Type B pancreatic cell (in vitro differentiated cells): ENCODE results near the gene ZFP62. TPM values are rescaled to one million over a fixed set of nuclear protein-coding genes. Genes with fewer than 3 reads are reported as not detected.

Source experiments
- DNase-seq: peaks from one replicate; pipeline ENCODE4 v3.0.0; 2021; ENCODE audit warnings: mixed read lengths; ENCODE audit not compliant: unreplicated experiment; ENCODE audit errors: extremely low spot score
- H3K27ac Mint-ChIP-seq: 2 replicates; pipeline ENCODE4 v1.8.0; 2021; ENCODE audit warnings: mild to moderate bottlenecking, mixed read lengths
- H3K27me3 Mint-ChIP-seq: 2 replicates; pipeline ENCODE4 v1.8.0; 2021; ENCODE audit warnings: mixed read lengths
- H3K36me3 Mint-ChIP-seq: 2 replicates; pipeline ENCODE4 v1.8.0; 2021; ENCODE audit warnings: mixed read lengths
- H3K4me1 Mint-ChIP-seq: one replicate; pipeline ENCODE4 v1.8.0; 2021; ENCODE audit warnings: mixed read lengths; ENCODE audit not compliant: unreplicated experiment
- H3K4me3 Mint-ChIP-seq: 2 replicates; pipeline ENCODE4 v1.8.0; 2021; ENCODE audit warnings: mild to moderate bottlenecking, mixed read lengths
- H3K9me3 Mint-ChIP-seq: 2 replicates; pipeline ENCODE4 v1.8.0; 2021; ENCODE audit warnings: mixed read lengths
- total RNA-seq: library from RNA; stranded (reverse); gene quantifications from 2 replicates; pipeline ENCODE4 v1.2.1, GENCODE V29; 2021; ENCODE audit warnings: low replicate concordance
- TF ChIP-seq, protein P1 (sequence below): fragments of 200-600 bp; sonication (generic); conservative IDR thresholded peaks from 2 replicates; pipeline ENCODE4 v1.5.0; 2021; ENCODE audit warnings: antibody characterized with exemption, mild to moderate bottlenecking

Gene ZFP62
- total RNA-seq, 1 donor from 2014 or later: 49.8 TPM

DNA sequence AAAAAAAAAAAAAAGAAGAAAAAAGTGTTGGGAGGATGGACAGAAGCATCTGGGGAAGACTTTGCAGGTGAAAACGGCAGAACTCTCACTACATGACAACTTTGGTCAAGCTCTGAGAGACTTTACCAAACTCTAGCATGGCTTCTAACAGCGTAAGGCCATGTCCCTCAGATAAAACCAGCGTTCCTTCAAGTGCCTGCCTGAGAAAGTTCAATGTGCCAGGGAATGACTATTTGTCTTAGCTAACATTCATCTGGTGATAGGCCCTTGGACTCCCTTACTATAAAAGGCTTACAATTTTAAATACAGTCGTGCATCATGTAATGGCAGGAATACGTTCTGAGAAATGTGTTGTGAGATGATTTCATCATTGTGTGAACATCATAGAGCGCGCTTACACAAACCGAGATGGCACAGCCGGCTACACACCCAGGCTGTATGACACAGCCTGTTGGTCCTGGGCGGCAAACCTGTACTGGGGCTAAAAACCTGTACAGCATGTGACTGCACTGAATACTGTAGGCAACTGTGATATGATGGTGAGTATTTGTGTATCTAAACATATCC lies 14.9 kb upstream of the ZFP62 start:
- Mint-ChIP-seq H3K27ac (no peak overlapping the region), H3K4me3 (no peak overlapping the region), H3K4me1 (peaks cover 5% of the 10 kb centered on the region), H3K27me3 (peaks cover 34% of the 10 kb centered on the region), H3K36me3 (no peaks in the 10 kb centered on the region), H3K9me3 (no peaks in the 10 kb centered on the region)
- no peak for DNase-seq
- TF ChIP-seq, protein P1, sequence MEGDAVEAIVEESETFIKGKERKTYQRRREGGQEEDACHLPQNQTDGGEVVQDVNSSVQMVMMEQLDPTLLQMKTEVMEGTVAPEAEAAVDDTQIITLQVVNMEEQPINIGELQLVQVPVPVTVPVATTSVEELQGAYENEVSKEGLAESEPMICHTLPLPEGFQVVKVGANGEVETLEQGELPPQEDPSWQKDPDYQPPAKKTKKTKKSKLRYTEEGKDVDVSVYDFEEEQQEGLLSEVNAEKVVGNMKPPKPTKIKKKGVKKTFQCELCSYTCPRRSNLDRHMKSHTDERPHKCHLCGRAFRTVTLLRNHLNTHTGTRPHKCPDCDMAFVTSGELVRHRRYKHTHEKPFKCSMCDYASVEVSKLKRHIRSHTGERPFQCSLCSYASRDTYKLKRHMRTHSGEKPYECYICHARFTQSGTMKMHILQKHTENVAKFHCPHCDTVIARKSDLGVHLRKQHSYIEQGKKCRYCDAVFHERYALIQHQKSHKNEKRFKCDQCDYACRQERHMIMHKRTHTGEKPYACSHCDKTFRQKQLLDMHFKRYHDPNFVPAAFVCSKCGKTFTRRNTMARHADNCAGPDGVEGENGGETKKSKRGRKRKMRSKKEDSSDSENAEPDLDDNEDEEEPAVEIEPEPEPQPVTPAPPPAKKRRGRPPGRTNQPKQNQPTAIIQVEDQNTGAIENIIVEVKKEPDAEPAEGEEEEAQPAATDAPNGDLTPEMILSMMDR: no peak

DNA sequence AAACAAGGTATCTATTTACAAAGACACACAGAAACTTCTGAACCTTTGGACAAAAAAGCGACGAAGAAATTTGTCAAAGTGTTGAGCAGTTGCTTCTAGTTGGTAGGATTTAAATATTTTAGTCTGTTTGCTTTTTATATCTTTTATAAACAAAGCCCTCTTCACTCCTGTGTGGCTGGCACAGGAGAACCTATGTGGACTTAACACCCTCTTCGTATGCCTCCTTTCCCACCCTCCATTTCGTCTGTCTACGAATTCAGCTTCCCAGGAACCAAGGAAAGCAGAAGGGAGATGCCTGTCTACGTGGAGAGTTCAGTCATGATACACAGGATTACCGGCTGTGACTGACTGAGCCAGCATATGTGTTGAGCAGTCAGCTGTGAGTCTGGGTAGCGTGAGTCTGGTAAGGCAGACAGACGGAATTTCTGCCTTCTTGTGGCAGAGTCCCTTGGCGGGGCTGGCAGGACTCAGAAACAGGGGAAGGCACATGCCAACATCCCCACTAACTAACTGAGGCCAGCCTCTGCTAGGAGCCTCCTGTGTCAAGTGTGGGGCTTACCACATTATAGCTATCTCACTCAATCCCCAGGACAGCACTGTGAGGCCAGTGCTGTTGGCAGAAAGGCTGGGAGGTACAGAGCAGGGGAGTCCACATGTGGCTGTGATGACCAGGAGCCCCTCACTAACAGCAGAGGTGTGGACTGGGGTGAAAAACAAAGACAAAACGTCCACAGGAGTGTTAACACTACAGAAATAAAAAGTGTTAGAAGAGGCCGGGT lies 13.9 kb upstream of the ZFP62 start:
- peaks cover 34% of the 10 kb centered on the region for H3K27me3 Mint-ChIP-seq
- no peak overlapping the region for H3K27ac Mint-ChIP-seq
- H3K36me3 Mint-ChIP-seq: no peaks in the 10 kb centered on the region
- no peak for DNase-seq
- H3K4me3 Mint-ChIP-seq: no peak overlapping the region
- TF ChIP-seq, protein P1: no peak
- no peaks in the 10 kb centered on the region for H3K9me3 Mint-ChIP-seq
- peaks cover 5% of the 10 kb centered on the region for H3K4me1 Mint-ChIP-seq

DNA sequence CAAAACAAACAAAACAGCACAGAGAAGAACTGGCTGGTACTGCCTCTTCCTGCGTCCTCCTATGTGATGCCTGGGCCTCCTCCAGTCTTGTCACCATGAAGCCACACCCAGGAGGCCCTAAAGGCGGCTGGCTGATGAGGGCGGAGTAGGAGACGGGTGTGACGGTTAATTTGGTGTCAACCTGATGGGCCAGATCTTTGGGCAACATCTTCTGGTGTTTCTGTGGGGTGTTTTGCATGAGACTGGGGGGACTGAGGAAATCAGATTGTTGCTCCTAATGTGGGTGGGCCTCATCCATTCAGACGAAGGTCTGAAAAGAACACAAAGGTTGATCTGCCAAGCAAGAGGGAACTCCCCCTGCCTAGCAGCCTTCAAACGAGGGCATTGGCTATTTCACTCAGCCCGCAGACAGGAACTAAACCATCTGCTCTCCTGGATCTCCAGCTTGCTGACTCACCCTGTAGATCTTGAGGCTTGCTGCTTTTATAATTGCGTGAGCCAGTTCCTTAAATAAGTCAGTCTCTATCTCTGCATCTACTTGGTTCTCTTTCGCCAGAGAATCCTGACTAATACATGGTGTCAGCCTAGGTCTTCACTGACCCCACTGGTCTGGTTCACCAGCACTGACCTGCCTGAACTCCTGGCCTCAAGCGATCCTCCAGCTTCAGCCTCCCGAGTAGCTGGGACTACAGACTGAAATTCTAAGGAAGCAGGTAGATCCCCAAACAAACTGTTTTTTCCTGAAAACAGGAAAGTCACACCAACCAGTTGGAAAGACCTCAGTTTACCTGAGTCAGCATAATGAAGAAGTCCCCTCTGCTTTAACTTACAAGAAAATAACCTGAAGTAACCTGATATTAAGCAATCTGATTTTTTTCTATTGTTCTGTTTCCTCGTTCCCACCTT lies 12.8 kb upstream of the ZFP62 start:
- Mint-ChIP-seq H3K27ac (no peak overlapping the region), H3K4me1 (peaks cover 8% of the 10 kb centered on the region), H3K36me3 (no peaks in the 10 kb centered on the region), H3K4me3 (no peak overlapping the region), H3K9me3 (no peaks in the 10 kb centered on the region), H3K27me3 (peaks cover 28% of the 10 kb centered on the region)
- TF ChIP-seq, protein P1: no peak
- DNase-seq: no peak

DNA sequence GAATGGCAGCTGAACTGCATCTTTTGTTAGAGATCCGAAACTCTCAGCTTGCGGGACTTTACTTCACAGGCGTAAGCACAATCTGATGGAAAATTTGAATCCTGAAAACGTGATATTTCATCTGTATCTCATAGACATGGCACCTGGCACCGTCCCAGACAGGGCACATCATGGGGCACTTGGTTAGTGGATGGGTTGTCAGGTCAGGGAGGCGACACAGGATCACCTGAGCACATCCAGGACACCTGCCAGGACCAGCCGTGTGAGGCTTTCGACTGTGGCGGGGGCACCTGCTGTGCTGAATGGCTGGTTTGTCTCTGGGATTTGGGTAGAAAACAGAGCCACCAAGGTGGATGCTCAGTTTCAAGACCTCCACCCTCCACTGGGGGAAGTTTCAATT lies 11.3 kb upstream of the ZFP62 start:
- Mint-ChIP-seq H3K27me3 (peaks cover 20% of the 10 kb centered on the region), H3K36me3 (no peaks in the 10 kb centered on the region), H3K27ac (no peak overlapping the region), H3K9me3 (no peaks in the 10 kb centered on the region), H3K4me1 (peaks cover 10% of the 10 kb centered on the region), H3K4me3 (no peak overlapping the region)
- TF ChIP-seq, protein P1: no peak
- DNase-seq: no peak

DNA sequence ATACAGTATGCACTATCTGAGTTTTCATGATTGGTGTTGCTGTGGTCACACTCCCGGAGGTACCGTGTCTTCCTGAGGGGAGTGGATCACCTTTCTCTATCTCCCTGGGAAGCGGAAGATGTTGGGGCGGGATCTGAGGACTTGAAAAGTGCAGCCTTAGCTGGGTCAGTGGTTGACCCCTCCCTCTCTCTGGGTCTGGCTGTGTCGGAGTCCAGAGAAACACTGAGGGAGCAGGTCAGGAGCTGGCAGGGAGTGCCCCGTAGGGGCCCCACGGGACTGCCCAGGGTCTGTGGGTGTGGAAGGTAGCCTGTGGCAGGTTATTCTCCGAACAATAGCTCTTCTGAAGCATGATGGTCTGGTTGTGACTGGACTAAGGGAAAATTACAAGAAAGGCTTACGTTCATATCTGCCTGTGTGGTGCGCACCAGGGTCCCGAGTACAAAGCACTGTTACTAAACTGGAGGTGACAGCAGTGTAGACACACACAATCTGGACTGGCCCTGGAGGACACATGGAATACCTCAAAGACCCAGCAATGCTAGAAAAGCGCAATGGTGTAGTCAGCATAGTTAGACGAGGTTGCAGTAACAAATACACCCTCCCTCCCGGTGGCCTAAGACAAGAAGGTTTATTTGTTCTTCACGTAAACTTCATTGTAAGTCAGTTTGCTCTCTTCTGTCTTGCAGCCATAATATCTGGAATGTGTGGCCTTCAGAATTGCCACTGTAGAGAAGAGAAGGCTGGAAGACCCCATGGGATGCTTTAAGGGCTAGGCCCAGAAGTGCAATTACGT lies 9.4 kb upstream of the ZFP62 start:
- no peak for DNase-seq
- peaks cover 10% of the 10 kb centered on the region for H3K4me1 Mint-ChIP-seq
- TF ChIP-seq, protein P1: no peak
- H3K36me3 Mint-ChIP-seq: no peaks in the 10 kb centered on the region
- no peaks in the 10 kb centered on the region for H3K9me3 Mint-ChIP-seq
- H3K27me3 Mint-ChIP-seq: peaks cover 31% of the 10 kb centered on the region
- H3K4me3 Mint-ChIP-seq: no peak overlapping the region
- no peak overlapping the region for H3K27ac Mint-ChIP-seq
